HFF-Myc (cell line): ENCODE data around the gene ABCB1.

Experiments used
- DNase-seq: peaks from one replicate; pipeline ENCODE4 v3.0.0-alpha.2; 2011; ENCODE audit warnings: low read depth; ENCODE audit errors: extremely low read depth
- H3K4me3 ChIP-seq: replicated peaks from 2 replicates; pipeline ENCODE4 v1.5.1; 2011; ENCODE audit warnings: low read depth, mild to moderate bottlenecking, control low read depth, low read length
- CTCF ChIP-seq: IDR thresholded peaks from 2 replicates; pipeline ENCODE4 v1.5.1; 2012; ENCODE audit warnings: mild to moderate bottlenecking, low read depth, low read length, control low read depth; ENCODE audit errors: missing control alignments

ABCB1 gene

GRCh38 chr7:87528730-87529129, 72.0 kb downstream of the ABCB1 start:
- no peak for DNase-seq
- no peak for TF ChIP-seq CTCF

DNA sequence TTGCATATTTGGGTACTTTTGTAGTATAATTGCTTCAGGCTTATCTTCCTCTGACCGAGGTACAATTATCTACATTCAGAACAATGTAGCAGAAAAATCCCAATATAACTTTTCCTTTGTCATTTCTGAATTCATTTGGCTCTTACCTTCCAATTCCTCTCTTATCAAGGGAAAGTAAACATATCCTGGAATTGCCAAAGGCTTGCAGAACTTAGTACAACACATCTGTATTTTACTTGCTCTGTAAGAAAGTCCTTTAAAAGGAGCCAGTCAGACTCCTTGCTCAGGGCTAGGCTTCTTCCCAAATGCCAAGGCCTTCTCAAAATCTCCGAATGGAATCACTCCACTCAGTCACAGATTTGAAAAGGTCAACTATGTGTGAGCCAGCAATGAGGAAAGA, 81.9 kb downstream of the ABCB1 start:
- H3K4me3 ChIP-seq = no peak overlapping the region
- DNase-seq = no peak
- no peak for TF ChIP-seq CTCF

More at GRCh38 chr7:87528730-87529129, 72.0 kb downstream of the ABCB1 start:
- no peak overlapping the region for H3K4me3 ChIP-seq

GRCh38 chr7:87517891-87518290, 82.8 kb downstream of the ABCB1 start:
- TF ChIP-seq CTCF = no peak
- H3K4me3 ChIP-seq = no peak overlapping the region
- DNase-seq = no peak

- TF ChIP-seq CTCF = no peak
- H3K4me3 ChIP-seq = no peak overlapping the region
- DNase-seq = peak; percentile 5
Observed at GRCh38 chr7:87517136-87517815, 83.4 kb downstream of the ABCB1 start.

- DNase-seq = no peak
- H3K4me3 ChIP-seq = no peak overlapping the region
- no peak for TF ChIP-seq CTCF
Observed at GRCh38 chr7:87513735-87514335, 86.8 kb downstream of the ABCB1 start.

- no peak for DNase-seq
- no peak for TF ChIP-seq CTCF
- no peak overlapping the region for H3K4me3 ChIP-seq
Observed at GRCh38 chr7:87512906-87513305, 87.8 kb downstream of the ABCB1 start.
